Endothelial cell of hepatic sinusoid (primary cell): ENCODE results near the gene CDK6.

ENCODE experiments used
- in situ Hi-C: cut with HindIII; loops from 2 replicates; pipeline ENCODE4 v1.10.0; 2017; ENCODE audit warnings: low sequenced_read_pairs

CDK6 gene

DNA sequence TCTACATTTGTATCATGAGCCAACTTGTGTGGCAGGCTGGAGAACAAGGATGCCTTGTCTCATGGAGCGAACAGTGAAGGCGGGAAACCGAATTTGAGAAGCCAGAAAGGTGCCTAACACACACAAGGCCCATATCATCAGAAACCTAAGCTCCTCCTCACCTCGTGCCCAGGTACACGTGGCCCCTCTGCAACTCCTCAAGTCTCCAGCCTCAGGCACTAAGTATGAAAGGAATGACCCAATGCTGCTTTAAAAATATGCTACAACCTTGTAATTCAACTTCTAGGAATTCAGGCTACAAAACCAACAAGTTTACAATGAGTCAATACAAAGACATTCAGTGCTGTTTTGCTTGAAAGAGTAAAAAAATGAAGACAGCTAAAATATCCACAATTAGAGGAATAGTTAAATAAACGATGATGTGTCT lies 95.7 kb downstream of the CDK6 start:
- in situ Hi-C loops: no loop called here

DNA sequence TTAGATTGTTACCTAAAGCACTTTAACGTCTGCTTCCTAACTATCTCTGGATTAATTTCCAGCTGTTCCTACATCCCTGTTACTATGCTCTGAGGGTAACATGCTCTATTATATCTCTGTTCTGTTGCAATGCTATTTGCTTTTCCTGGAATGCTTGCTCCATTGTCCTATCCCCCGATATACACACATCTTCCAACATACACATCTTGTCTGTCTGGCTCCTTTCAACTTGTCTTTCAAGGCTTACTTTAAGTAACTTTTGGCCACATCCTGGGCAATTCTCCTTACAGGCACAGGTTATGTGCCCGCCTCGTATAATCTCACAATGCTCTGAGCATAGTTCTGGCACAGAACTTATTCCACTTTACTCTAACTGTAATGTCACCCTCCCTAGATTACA lies 96.2 kb downstream of the CDK6 start:
- in situ Hi-C loops: no loop called here

DNA sequence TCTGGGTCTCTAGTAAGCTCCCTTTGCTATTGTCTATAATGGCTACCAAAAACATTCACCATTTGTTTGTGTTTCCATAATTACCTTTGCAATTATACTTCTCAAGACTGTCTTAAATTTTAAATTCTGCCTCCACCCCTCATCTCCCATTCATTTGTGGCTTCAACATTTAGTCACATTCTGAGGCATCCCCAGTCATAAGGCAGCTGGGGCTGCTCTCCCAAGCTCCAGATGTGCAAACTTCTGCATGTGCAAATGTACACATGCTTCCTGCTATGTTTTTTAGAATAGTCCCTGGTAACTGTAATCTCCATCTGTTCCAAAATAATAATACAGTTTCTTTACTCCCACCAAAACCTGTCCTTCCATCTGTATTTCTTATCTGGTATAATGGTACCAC lies 97.3 kb downstream of the CDK6 start:
- in situ Hi-C loops: no loop called here

DNA sequence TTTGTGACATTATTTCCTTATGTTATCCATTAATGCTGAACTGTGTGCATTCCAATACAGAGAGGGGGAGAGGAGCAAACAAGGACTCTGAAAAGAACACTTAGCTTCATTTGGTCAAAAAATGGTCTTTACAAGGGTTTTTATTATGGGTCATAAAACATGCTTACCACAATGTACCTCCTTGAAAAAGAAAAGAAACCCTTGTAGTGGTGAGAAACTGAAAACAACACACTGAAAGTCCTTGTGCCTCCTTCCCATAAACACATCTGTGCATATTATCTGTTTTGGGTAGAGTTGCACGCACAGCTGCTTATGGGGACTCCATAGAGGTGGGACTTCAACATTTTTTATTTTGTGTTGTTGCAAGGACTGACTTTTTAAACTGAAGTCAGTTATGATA lies 98.7 kb downstream of the CDK6 start:
- in situ Hi-C loops: no loop called here

DNA sequence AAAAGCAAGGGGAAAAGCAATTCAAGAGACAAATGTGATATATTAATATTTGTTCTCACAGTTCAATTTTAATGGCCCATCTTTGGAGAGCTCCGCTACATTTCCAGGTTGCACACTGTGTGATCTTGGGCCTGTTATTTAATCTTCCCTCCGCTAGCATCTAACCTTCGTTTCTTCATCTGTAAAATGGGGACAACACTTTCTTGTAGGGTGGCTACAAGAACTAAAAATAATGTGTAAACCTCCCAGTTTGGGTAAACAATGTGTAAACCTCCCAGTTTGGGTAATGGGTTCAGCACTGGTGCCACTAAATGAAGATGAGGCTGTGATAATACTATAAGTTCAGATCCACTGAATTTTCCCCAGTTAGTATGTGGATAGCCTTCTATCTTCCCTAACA lies 99.5 kb downstream of the CDK6 start:
- in situ Hi-C loops: no loop called here

DNA sequence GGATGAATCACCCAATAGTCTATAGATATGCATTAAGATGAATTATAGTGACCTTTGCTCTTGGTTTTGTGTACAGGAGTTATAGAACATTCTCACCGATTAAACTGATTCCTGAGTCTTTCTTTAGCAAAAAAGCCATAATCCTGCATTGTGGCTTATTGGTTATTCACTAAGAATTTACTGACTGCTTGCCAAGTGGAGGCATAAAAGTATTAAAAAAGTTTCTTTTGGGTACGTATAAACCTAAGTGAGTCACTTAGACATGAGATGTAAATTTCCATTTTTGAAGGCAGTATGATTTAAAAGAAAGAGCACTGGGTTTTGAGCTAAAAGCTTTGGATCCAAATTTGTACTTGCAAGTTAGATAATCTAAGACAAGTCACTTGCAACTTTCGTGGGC lies 100.7 kb downstream of the CDK6 start:
- in situ Hi-C loops: no loop called here

DNA sequence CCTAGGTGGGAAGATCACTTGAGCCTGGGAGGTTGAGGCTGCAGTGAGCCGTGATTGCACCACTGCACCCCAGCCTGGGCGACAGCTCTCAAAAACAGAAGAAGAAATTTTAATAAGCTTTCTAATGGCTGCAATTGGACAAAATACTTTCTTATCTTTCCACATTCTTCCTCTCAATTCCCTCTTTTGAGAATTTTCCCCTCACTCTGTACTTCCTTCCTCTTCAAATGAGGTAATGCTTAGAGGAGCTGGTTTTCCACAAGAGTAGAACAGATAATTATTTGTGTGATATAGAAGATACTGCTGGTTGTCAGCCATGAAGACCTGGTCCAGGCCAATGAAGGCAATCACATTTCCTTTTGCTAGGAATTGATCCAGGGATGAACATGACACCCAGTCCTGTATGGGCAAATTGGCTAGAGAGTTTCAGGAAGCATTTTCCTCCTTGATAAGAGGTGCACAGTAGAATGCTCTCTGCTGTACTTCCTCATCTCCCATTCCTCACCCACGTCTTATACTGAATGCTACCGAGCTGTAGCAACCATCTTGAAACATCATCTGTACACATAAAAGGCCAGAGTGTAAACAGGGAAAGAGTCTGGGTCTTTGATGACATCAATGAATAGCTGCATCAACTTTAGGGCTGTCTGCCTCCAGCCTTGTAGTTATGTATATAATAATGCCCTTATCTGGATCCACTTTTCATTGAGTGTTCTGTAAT lies 103.9 kb downstream of the CDK6 start:
- in situ Hi-C loops: no loop called here

DNA sequence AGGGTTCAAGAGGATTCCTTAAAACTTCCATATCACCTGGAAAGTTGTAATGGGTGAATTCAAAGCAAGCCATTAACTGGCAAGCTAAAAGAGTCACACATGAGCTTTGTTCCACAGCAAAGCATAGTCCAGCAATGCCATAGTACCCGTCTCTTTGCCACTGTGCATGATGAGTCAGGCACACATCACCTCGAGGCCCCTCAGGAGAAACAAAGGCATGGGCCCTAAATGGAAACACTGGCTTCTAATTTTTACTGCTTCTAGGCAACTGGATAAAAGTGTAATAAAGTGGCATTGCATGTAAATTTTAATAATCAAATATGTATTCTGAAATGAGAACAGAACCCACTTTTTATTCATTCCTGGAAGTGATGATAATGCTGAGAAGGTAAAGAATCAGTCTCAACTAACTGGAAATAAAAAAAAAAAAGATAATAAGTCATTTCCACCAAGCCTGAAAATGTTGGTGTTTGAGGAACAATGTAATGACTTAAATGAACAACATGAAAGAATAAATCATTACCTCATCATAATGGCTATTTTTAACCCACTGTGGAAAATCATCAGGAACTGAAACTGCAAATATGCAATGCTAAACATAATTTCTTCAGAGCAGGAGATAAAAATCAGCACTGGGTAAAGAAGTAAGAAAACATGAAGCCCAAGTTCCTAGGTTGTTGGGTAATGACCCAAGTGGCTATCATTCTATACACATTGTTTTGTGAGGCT lies 104.9 kb downstream of the CDK6 start:
- in situ Hi-C loops: no loop called here

DNA sequence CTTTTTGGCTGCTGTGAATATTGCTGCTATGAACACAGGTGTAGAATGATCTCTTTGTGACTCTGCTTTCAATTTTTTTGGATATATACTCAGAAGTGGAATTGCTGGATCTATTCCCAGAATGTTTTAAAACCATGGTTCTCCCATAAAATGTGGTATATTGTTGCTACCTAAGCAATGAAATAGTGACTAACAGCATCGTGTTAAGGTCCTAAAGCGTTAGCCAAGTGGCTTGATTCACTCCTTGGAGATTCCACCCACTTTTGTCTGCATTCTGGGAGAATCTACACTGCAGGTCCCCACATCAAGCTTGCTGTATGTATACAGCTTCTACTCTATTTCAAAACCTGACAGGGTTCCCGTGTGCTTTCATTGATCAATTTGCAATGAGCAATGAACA lies 105.6 kb downstream of the CDK6 start:
- in situ Hi-C loops: no loop called here

DNA sequence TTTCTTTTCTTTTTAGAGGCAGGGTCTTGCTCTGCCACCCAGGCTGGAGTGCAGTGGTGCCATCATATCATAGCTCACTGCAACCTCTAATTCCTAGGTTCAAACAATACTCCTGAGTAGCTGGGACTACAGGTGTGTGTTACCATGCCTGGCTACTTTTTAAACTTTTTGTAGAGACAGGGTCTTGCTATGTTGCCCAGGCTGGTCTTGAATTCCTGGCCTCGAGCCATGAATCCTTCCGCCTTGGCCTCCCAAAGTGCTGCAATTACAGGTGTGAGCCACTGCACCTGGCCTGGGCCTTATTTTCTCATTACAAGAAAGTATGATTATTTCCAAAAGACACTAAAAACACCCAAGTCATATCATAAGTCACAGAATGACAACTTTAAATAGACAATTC lies 106.6 kb downstream of the CDK6 start:
- in situ Hi-C loops: no loop called here

DNA sequence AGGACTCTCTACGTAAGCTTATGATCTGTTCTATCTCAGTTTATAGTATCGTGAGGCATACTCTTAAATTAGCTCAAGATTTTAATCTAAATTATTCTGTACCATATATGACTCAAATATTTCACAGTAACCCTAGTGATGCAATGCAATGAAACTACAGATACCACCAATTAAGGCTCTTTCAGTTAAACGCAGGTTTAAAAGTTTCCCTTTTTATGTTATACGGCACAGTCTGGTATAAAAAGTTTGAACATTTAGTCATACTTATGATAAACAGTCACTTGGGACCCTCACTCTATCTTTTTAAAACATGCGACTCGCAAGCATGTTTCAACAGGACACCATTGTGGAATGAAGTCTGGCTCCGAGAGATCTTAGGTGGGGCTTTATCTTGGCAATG lies 107.2 kb downstream of the CDK6 start:
- in situ Hi-C loops: no loop called here

DNA sequence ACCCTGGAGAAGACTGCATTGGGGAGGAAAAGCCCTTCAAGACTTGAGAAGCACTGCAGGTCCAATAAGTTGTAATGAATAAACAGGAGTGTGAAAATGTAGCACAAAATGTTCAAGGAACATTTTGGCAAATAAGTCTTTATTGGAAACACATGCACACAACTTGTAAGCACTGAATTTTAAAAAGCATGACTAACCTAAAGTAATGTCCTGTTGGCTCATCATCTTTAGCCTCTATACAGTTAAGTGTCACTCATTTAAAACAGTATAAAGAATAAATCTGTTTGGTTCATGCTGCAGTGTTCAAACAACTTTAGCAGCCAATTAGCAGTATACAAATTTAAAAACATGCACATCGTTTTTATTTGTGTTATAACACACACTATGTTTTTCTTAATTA lies 108.6 kb downstream of the CDK6 start:
- in situ Hi-C loops: no loop called here

DNA sequence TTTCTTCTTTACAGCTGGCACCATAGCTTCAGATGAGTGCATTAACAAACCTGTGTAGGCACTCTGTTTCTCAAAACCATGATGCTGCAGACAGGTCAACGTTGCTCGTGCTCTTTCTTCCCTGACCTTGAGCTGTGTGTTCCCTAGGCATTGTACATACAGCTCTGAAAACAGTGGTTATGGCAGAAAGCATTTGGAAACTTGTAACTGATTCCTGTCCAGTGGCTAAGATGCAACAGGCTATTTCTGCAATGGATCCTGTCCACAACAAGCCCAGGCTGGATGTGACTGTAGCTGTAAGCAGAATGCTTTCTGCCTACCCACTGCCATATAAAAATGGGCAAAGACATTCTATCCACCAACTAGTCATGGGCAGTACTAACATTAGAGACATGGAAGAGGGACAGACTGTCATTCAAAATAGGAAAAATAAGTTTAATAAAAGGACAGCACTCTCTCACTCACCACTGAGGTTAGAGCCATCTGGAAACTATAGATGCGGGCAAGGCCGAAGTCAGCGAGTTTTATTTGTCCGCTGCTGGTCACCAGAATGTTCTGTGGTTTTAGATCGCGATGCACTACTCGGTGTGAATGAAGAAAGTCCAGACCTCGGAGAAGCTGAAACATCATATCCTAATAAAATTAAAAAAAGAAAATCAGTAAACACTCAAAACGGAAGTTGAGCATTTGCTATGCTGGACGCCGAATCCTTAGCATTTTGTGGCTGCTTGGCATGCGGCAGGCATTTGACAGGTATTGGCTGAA lies 111.0 kb downstream of the CDK6 start:
- in situ Hi-C loops: no loop called here

DNA sequence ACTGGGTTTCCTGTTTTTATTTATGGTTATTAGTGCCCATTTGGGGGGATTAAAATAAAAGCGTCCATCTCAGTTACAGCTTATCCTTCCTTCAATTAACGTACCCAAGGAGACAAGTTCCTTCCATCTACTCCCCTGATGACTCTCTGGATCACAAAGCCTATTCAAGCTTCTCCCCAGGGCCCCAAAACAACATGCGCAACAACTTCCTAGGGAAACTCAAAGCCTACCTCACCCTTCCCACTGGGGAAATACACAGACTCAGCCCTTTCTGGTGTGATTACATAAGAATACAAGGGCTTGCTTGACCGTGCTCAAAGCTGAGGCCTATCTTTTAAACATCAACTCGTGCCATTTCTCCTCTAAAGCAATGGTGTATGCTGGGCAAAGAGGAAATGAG lies 112.4 kb downstream of the CDK6 start:
- in situ Hi-C loops: no loop called here

DNA sequence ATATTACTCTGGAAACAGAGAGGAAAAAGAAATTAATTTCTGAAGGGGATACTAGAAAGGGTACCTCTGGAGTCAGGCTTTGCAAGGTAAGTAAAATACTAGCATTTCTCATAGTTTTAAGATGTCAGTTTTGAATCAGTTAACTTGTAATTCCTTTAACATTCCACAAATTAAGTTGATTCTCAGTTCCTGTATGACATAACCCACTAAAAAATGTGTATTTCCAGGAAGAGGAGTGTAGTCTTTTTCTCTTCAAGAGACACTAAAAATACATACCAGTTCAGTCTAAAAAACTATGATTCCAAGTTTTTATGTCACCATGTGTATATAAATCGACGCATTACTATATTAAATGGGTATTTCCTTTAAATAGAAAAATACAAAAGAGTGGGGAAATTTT lies 113.2 kb downstream of the CDK6 start:
- in situ Hi-C loops: no loop called here

DNA sequence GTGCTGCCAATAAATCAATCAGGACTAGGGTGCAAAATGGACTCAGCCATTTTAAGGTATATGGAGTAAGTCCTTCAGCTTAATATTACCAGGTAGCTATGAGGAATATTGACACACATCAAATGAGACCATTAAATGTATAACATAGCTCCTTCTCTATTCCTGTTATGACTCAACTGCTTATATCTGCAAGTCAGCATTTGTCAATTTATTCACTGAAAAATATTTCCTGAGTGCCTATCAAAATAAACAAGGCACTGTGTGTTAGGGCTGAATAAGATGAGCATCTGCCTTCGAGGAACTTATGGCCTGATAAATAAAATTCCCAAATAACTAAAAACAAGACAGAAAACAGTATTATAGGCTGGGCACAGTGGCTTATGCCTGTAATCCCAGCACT lies 113.8 kb downstream of the CDK6 start:
- in situ Hi-C loops: no loop called here

DNA sequence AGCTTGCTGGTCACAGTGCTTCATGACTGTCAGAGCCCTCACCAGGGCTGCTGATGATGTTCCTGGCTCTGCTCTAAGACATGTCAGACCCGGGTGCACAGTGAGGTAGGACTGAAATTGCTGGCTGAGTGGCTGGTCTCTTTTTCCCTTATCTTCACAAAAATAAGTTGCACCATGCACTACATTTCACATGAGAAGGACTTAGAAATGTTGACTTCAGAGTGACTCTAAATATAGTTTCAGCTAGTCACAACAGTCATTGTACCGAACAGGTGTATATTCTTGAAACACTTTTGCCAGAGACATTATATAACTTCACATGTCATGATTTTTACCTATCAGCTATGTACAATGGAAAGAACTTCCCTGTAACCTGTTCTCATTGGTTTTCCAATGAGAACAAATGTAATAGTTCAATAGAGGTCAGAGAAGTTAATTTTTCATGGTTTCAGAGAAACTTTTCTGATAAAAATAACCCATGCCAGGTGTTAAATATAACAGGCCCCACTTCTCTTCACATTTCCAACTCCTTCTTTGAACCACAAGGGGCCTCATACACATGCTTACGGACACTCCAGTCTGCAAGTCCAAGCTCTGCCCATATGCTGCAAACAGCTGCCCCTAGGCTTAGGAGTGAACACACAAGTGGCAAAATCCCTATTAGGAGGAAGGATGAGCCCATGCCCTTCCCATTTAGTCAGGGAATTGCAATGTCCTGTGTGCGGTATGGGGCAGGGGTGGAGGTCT lies 115.6 kb downstream of the CDK6 start:
- in situ Hi-C loops: no loop called here

DNA sequence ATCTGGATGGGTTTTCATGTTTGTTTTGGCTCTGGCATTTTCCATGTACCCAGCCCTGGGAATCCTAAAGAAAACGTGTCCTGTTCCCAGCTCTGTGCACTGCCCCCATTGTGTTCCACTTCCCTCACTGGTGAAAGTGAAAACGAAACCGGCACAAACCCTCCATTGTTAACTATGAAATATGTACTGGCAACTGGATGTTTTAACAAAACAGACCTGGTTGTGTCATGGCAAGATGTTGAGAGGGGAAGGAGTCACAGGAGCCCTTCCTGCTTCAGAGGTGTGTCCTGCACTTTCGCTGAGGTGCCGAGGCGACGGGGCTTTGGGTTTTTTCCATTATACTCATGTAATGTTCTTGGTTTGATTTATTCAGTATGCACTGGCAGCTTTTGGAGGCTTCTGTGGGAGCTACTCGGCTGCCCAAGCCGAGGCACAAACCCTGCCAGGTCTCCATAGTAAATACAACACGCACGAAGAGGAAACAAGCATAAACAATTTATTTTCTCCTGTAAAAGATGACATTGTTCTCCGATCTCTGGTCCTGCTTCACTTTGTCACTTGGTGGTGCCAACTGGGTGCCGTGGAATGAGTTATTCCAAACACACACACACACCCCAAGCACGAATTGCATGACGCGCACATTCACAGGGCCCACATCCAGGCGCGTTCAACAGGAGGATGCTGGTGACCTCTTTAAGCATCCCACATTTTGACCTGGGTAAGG lies 118.2 kb downstream of the CDK6 start:
- in situ Hi-C loops: no loop called here

DNA sequence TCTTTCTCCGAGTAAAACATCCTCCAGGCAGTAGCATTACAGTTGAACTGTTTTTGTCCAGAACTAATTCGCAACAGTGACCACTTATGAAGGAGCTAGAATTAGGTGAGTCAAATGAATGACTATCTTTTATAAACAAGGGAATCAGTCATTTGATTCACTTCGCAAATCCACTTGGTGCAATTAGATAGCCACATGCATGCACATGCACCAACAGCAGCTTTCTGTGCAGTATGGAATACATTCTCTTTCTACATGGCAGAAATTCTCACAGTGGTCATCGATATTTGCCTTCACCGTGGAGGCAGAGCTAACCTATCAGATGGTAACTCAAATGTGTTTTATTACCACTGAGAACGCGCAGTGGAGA lies 118.8 kb downstream of the CDK6 start:
- in situ Hi-C loops: no loop called here

DNA sequence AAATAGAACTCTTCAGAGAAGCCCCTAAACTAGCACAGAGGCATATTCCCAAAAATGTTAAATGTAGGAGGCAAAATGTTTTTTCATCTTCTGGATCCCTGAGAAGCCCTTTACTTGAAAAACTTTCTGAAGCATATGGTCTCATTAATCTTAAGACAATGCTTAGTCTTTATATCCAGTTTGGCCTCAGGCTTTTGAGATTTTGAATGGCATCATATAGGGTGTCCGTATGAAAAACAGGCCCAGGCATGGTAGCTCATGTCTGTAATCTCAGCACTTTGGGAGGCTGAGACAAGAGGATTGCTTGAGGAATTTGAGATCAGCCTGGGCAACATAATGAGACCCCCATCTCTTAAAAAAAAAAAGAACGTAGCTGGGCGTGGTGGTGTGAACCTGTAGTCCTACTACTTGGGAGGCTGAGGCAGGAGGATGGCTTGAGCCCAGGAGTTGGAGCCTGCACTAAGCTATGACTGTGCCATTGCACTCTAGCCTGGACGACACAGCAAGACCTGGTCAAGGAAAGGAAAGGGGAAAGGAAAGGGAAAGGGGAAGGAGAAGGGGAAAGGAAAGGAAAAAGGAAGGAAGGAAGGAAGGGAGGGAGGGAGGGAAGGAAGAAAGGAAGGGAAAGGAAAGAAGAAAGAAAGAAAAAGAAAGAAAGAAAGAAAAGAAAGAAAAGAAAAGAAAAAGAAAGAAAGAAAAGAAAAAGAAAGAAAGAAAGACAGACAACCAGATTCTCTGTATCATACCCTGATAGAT lies 119.4 kb downstream of the CDK6 start:
- in situ Hi-C loops: no loop called here
